HFF-Myc (cell line): ENCODE data around the gene ELMO1.

Experiments
- DNase-seq: peaks from one replicate; pipeline ENCODE4 v3.0.0-alpha.2; 2011; ENCODE audit warnings: low read depth; ENCODE audit errors: extremely low read depth
- H3K4me3 ChIP-seq: replicated peaks from 2 replicates; pipeline ENCODE4 v1.5.1; 2011; ENCODE audit warnings: low read depth, mild to moderate bottlenecking, control low read depth, low read length
- CTCF ChIP-seq: IDR thresholded peaks from 2 replicates; pipeline ENCODE4 v1.5.1; 2012; ENCODE audit warnings: mild to moderate bottlenecking, low read depth, low read length, control low read depth; ENCODE audit errors: missing control alignments

ELMO1 gene

GRCh38 chr7:36840904-36841303 is 607.8 kb downstream of the ELMO1 start:
- no peak for DNase-seq
- no peak overlapping the region for H3K4me3 ChIP-seq

GRCh38 chr7:36838616-36839225 is 609.9 kb downstream of the ELMO1 start:
- TF ChIP-seq CTCF, result no peak
- no peak overlapping the region for H3K4me3 ChIP-seq
- DNase-seq, result no peak

More at GRCh38 chr7:36840904-36841303, 607.8 kb downstream of the ELMO1 start:
- TF ChIP-seq CTCF, result no peak

DNA sequence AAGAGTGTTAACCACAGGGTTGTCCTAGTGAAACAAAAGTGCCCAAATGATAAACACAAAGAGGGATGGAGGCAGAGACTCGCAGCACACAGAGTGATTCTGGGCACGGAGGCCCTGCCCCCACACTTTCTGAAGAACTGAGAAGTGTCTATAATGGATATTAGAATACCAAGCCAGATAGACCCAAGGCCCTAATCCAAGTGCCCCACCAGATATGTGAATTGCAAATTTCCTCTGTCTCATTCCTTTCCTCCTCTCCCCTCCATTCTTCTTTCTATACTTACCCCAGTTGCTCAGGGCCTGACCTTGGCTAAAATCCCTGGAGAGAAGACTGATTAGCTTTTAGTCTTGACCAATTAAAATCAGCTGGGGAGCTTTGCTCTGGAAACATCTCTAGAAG is 617.6 kb downstream of the ELMO1 start:
- DNase-seq, result no peak
- H3K4me3 ChIP-seq, result no peak overlapping the region
- no peak for TF ChIP-seq CTCF

DNA sequence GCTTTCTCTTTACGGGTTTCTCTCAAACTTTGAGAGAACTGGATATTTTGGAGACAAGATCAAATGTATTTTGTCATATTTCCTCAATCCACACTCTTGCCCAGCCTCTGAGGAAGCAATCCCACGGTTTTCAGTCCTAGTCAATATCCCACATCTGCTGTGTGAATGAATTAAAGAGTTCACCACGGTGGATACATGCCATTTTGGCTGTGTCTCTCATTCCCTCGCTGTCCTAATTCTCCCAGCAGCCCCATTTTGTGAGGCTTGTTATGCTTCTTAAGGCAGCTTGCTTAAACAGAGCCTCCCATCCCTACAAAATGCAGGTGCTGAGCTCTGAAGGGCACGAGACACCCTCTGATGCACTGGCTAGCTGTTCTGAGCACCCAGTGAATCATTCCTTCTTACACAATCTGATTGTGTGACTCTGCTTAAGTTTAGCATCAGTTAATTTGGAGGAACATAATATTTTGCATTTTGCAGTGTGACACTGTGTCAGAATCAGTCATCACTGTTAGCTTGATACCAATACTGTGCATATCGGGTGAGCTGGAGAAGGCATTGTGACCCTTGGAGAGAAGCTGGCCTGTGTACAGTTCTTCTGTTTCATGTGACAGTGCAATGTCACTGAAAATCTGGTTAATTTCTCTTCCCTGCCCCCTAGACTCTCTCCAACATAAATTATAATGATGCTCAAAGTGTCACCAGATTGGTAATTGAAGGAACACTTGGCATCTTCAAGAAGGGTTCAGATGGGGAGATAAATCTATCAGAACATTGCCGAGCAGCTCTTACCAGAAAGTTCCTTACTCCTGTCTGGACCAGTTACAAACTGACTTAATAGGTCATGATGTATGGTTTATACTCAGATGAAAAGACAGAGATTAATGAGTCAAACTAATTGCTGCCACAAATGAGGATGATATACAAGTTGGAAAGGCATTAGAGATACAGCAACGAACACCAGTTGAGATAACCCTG is 620.6 kb downstream of the ELMO1 start:
- TF ChIP-seq CTCF, result no peak
- DNase-seq, result no peak
- no peak overlapping the region for H3K4me3 ChIP-seq

DNA sequence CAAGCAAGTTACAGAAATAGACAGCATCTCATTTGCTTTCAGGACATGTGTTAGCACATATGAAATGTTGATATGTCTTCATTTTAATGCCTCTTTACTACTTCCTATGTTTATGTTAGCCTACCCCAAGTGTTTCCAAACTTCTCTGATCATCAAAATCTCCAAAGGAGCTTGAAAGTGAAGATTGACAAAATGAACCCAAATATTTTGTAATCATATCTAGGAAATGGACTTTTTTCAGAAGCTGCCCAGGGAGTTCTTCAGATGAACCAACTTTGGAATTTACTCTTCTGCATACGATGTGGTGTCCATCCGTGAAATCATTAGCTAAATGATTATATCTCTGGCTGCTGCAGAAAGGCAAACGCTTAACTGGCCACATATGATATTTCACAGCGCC is 623.2 kb downstream of the ELMO1 start:
- DNase-seq, result no peak
- H3K4me3 ChIP-seq, result no peak overlapping the region
- no peak for TF ChIP-seq CTCF

DNA sequence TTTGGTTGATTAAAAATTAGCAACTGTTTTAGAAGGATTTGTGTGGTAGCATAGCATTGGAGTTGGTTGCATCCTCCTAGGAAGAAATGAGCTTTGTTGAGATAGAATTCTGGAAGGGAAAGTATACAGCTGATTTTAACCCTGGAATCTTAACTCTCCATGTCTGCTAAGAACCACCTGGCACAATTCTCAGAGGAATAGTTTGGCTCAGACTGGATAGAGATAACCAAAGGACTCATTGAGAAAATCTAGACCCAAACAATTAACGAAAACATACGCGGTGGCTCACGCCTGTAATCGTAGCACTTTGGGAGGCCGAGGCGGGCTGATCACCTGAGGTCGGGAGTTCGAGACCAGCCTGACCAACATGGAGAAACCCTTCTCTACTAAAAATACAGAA is 625.3 kb downstream of the ELMO1 start:
- no peak for DNase-seq
- no peak overlapping the region for H3K4me3 ChIP-seq
- TF ChIP-seq CTCF, result no peak
